Astrocyte (in vitro differentiated cells and primary cell): ENCODE measurements around the gene ZNF827.

Experiments used
- CTCF ChIP-seq: IDR thresholded peaks from 2 replicates; pipeline ENCODE4 v1.5.1; 2011; ENCODE audit warnings: low read depth, mild to moderate bottlenecking, inconsistent platforms, low read length, moderate library complexity; ENCODE audit not compliant: insufficient read depth
- EZH2 ChIP-seq: IDR thresholded peaks from 2 replicates; pipeline ENCODE4 v1.6.1; 2012; ENCODE audit warnings: mild to moderate bottlenecking, low read length, inconsistent platforms; ENCODE audit not compliant: insufficient read depth

GRCh38 chr4:145775406-145775805 lies 163.2 kb downstream of the ZNF827 start:
- TF ChIP-seq CTCF, result no peak
- no peak for TF ChIP-seq EZH2
